Endothelial cell of umbilical vein (primary cell): ENCODE measurements around the gene CNTN2.

Experiments used
- CTCF ChIP-seq, 2 donors: IDR thresholded peaks; 1 replicate in 1 of 2; 2 replicates in 1 of 2; pipeline ENCODE4 v1.5.1; 2011; ENCODE audit warnings: low read length in 2 of 2, mild to moderate bottlenecking in 2 of 2, moderate library complexity in 2 of 2, control low read depth in 1 of 2, inconsistent platforms in 1 of 2, low read depth in 1 of 2; ENCODE audit not compliant: insufficient read depth in 1 of 2; ENCODE audit errors: extremely low read depth in 1 of 2
- EZH2 ChIP-seq: IDR thresholded peaks from 2 replicates; pipeline ENCODE4 v1.6.1; 2012; ENCODE audit warnings: borderline replicate concordance, low read depth, mild to moderate bottlenecking, moderate library complexity, low read length, inconsistent platforms; ENCODE audit not compliant: severe bottlenecking
- JUN ChIP-seq: IDR thresholded peaks from 2 replicates; pipeline ENCODE4 v1.6.1; 2011; ENCODE audit warnings: borderline replicate concordance, low read depth; ENCODE audit not compliant: insufficient read length, insufficient read depth
- MYC ChIP-seq: IDR thresholded peaks from one replicate; pipeline ENCODE4 v1.6.1; 2011; ENCODE audit warnings: mild to moderate bottlenecking, low read depth, low read length
- POLR2A ChIP-seq: IDR thresholded peaks from 2 replicates; pipeline ENCODE4 v1.6.1; 2012; ENCODE audit warnings: low read depth, mild to moderate bottlenecking, control low read depth, low read length
- POLR2AphosphoS5 ChIP-seq: IDR thresholded peaks from 2 replicates; pipeline ENCODE4 v1.6.1; 2012; ENCODE audit warnings: low read depth, mild to moderate bottlenecking, control low read depth, low read length, moderate library complexity; ENCODE audit not compliant: insufficient read depth

- TF ChIP-seq EZH2 = no peak
- no peak for TF ChIP-seq POLR2AphosphoS5
- no peak for TF ChIP-seq CTCF (IDR thresholded peaks at IDR 0.05; ENCODE audit: extremely low read depth in 1 of 2, insufficient read depth in 1 of 2, low read depth in 1 of 2, low read length in 2 of 2)
- TF ChIP-seq JUN = no peak
- no peak for TF ChIP-seq POLR2A
- no peak for TF ChIP-seq MYC
Observed at GRCh38 chr1:205017766-205018165, 25.2 kb upstream of the CNTN2 start.
